ENCODE results near the gene STARD13.

Gene STARD13

GRCh38 chr13:33060815-33061214, 224.7 kb downstream of the STARD13 start:
- Histone ChIP-seq H3K27ac (ENCODE audit: low read length) (no peak overlapping the region), H3K27me3 (replicated peaks; ENCODE audit: insufficient read depth, low read length) (no peaks in the 10 kb centered on the region), H3K9me3 (replicated peaks; ENCODE audit: insufficient read depth, low read length) (no peaks in the 10 kb centered on the region), H3F3A (ENCODE audit: insufficient read depth, low read length) (no peaks in the 10 kb centered on the region), H3K79me2 (ENCODE audit: low read length) (no peaks in the 10 kb centered on the region), H4K20me1 (ENCODE audit: insufficient read depth, low read length) (no peaks in the 10 kb centered on the region), H3K4me2 (ENCODE audit: low read depth, low read length) (no peak overlapping the region), H3K4me3 (ENCODE audit: low read length) (no peak overlapping the region), H3K36me3 (replicated peaks; ENCODE audit: insufficient read depth, low read length) (no peaks in the 10 kb centered on the region), H3K9ac (ENCODE audit: low read length) (no peak overlapping the region), H2AFZ (ENCODE audit: low read length) (no peak overlapping the region), H3K9me2 (replicated peaks; ENCODE audit: insufficient read depth, low read length) (no peaks in the 10 kb centered on the region), H3K4me1 (ENCODE audit: low read length) (no peaks in the 10 kb centered on the region)
- DNase-seq, result no peak
- no peak for TF ChIP-seq EZH2 (optimal IDR thresholded peaks at IDR 0.05; ENCODE audit: low read depth, low read length)
- no peak for TF ChIP-seq CTCF (IDR thresholded peaks at IDR 0.05; ENCODE audit: low read length)
- no peak for TF ChIP-seq EZH2phosphoT487 (IDR thresholded peaks at IDR 0.05; ENCODE audit: low read length)

GRCh38 chr13:33058776-33059327, 226.7 kb downstream of the STARD13 start:
- Histone ChIP-seq H3K27me3 (replicated peaks; ENCODE audit: insufficient read depth, low read length) (no peaks in the 10 kb centered on the region), H3K9me3 (replicated peaks; ENCODE audit: insufficient read depth, low read length) (no peaks in the 10 kb centered on the region), H3K9ac (ENCODE audit: low read length) (no peak overlapping the region), H3K4me3 (ENCODE audit: low read length) (no peak overlapping the region), H3K9me2 (replicated peaks; ENCODE audit: insufficient read depth, low read length) (no peaks in the 10 kb centered on the region), H3K4me1 (ENCODE audit: low read length) (no peaks in the 10 kb centered on the region), H3K27ac (ENCODE audit: low read length) (no peak overlapping the region), H3K36me3 (replicated peaks; ENCODE audit: insufficient read depth, low read length) (no peaks in the 10 kb centered on the region), H3K4me2 (ENCODE audit: low read depth, low read length) (no peak overlapping the region), H3K79me2 (ENCODE audit: low read length) (no peaks in the 10 kb centered on the region), H2AFZ (ENCODE audit: low read length) (no peak overlapping the region), H4K20me1 (ENCODE audit: insufficient read depth, low read length) (no peaks in the 10 kb centered on the region), H3F3A (ENCODE audit: insufficient read depth, low read length) (no peaks in the 10 kb centered on the region)
- TF ChIP-seq EZH2phosphoT487 (IDR thresholded peaks at IDR 0.05; ENCODE audit: low read length), result no peak
- TF ChIP-seq EZH2 (optimal IDR thresholded peaks at IDR 0.05; ENCODE audit: low read depth, low read length), result no peak
- no peak for TF ChIP-seq CTCF (IDR thresholded peaks at IDR 0.05; ENCODE audit: low read length)
- no peak for DNase-seq

GRCh38 chr13:33057019-33057780, 228.4 kb downstream of the STARD13 start:
- Histone ChIP-seq H3K79me2 (ENCODE audit: low read length) (no peaks in the 10 kb centered on the region), H3K4me2 (ENCODE audit: low read depth, low read length) (no peak overlapping the region), H3K9ac (ENCODE audit: low read length) (no peak overlapping the region), H2AFZ (ENCODE audit: low read length) (no peak overlapping the region), H3F3A (ENCODE audit: insufficient read depth, low read length) (no peaks in the 10 kb centered on the region), H3K27ac (ENCODE audit: low read length) (no peak overlapping the region), H3K4me3 (ENCODE audit: low read length) (no peak overlapping the region), H3K9me3 (replicated peaks; ENCODE audit: insufficient read depth, low read length) (no peaks in the 10 kb centered on the region), H3K27me3 (replicated peaks; ENCODE audit: insufficient read depth, low read length) (no peaks in the 10 kb centered on the region), H3K36me3 (replicated peaks; ENCODE audit: insufficient read depth, low read length) (no peaks in the 10 kb centered on the region), H3K4me1 (ENCODE audit: low read length) (no peaks in the 10 kb centered on the region), H4K20me1 (ENCODE audit: insufficient read depth, low read length) (no peaks in the 10 kb centered on the region), H3K9me2 (replicated peaks; ENCODE audit: insufficient read depth, low read length) (no peaks in the 10 kb centered on the region)
- no peak for DNase-seq
- TF ChIP-seq CTCF (IDR thresholded peaks at IDR 0.05; ENCODE audit: low read length), result no peak
- TF ChIP-seq EZH2 (optimal IDR thresholded peaks at IDR 0.05; ENCODE audit: low read depth, low read length), result no peak
- TF ChIP-seq EZH2phosphoT487 (IDR thresholded peaks at IDR 0.05; ENCODE audit: low read length), result no peak

Measured in MM.1S (cell line).